A673 (cell line): ENCODE measurements around the gene SLC12A3.

Experiments used
- CTCF ChIP-seq: fragments of 300-800, 200-600 bp; sonication (generic); conservative IDR thresholded peaks from 2 replicates; pipeline ENCODE4 v1.5.1; 2017; ENCODE audit warnings: low read depth, mild to moderate bottlenecking, antibody characterized with exemption, low read length, moderate library complexity, mixed read lengths
- EZH2 ChIP-seq: fragments of 200-600 bp; sonication (generic); IDR thresholded peaks from 2 replicates; pipeline ENCODE4 v1.6.1; 2017; ENCODE audit warnings: borderline replicate concordance, low read depth, mild to moderate bottlenecking, mixed read lengths, antibody characterized with exemption, low read length; ENCODE audit not compliant: poor library complexity, severe bottlenecking

GRCh38 chr16:56869513-56870275, 4.7 kb downstream of the SLC12A3 start:
- TF ChIP-seq EZH2 (no peak), CTCF (0 out of 2 replicates have a peak, but pooled peaks have one; percentile 27)
